Loucy (cell line): Measurements from ENCODE around the gene PPP1R26.
"Not testable (repeated sequence)": the region's sequence is repeated elsewhere in the genome, so short reads cannot be mapped to it uniquely, and the experiment has no call there.

ENCODE experiments used
- H2AFZ ChIP-seq: fragments of 200-600 bp; sonication (generic); 2 replicates; pipeline ENCODE4 v1.6.0; 2016; ENCODE audit warnings: antibody characterized with exemption, mild to moderate bottlenecking, low read length, moderate library complexity
- H3F3A ChIP-seq: fragments of 200-600 bp; 2 replicates; pipeline ENCODE4 v1.6.0; 2016; ENCODE audit warnings: antibody characterized with exemption, low read depth, mild to moderate bottlenecking
- H3K27me3 ChIP-seq: fragments of 200-600 bp; sonication (generic); 2 replicates; pipeline ENCODE4 v1.6.1; 2014; ENCODE audit warnings: low read length, mild to moderate bottlenecking; ENCODE audit not compliant: insufficient read depth, poor library complexity, severe bottlenecking
- H3K36me3 ChIP-seq: fragments of 200-600 bp; sonication (generic); 2 replicates; pipeline ENCODE4 v1.6.1; 2016; ENCODE audit warnings: low read length; ENCODE audit not compliant: insufficient read depth
- H3K4me1 ChIP-seq: fragments of 200-600 bp; sonication (generic); 2 replicates; pipeline ENCODE4 v1.5.1; 2014; ENCODE audit warnings: low read length, mild to moderate bottlenecking; ENCODE audit not compliant: insufficient read depth, poor library complexity, severe bottlenecking
- H3K4me2 ChIP-seq: fragments of 200-600 bp; sonication (generic); 2 replicates; pipeline ENCODE4 v1.6.0; 2014; ENCODE audit warnings: antibody characterized with exemption, low read length, low read depth, mild to moderate bottlenecking; ENCODE audit not compliant: poor library complexity, severe bottlenecking
- H3K4me3 ChIP-seq: fragments of 200-600 bp; sonication (generic); 2 replicates; pipeline ENCODE4 v1.5.1; 2014; ENCODE audit warnings: low read length, mild to moderate bottlenecking, mixed read lengths; ENCODE audit not compliant: poor library complexity, severe bottlenecking
- H3K79me2 ChIP-seq: fragments of 200-600 bp; sonication (generic); 2 replicates; pipeline ENCODE4 v1.6.1; 2014; ENCODE audit warnings: low read length; ENCODE audit not compliant: insufficient read depth
- H3K9ac ChIP-seq: fragments of 200-600 bp; sonication (generic); 2 replicates; pipeline ENCODE4 v1.6.0; 2014; ENCODE audit warnings: mild to moderate bottlenecking, low read depth, low read length, moderate library complexity; ENCODE audit not compliant: poor library complexity, severe bottlenecking
- H3K9me2 ChIP-seq: fragments of 200-600 bp; sonication (generic); replicated peaks from 2 replicates; pipeline ENCODE4 v1.6.1; 2016; ENCODE audit warnings: low read depth, low read length, mixed read lengths
- H3K9me3 ChIP-seq: fragments of 200-600 bp; sonication (generic); 2 replicates; pipeline ENCODE4 v1.6.1; 2014; ENCODE audit warnings: mild to moderate bottlenecking, antibody characterized with exemption, low read length, low read depth; ENCODE audit not compliant: insufficient read depth
- H4K20me1 ChIP-seq: fragments of 200-600 bp; sonication (generic); 2 replicates; pipeline ENCODE4 v1.6.0; 2014; ENCODE audit warnings: antibody characterized with exemption, low read length, mild to moderate bottlenecking; ENCODE audit not compliant: insufficient read depth, poor library complexity, severe bottlenecking
- CTCF ChIP-seq: fragments of 200-600 bp; sonication (generic); conservative IDR thresholded peaks from 2 replicates; pipeline ENCODE4 v1.5.1; 2014; ENCODE audit warnings: mild to moderate bottlenecking, antibody characterized with exemption, low read length
- EZH2phosphoT487 ChIP-seq: fragments of 200-600 bp; IDR thresholded peaks from 2 replicates; pipeline ENCODE4 v1.6.1; 2018; ENCODE audit warnings: antibody characterized with exemption, mild to moderate bottlenecking, moderate library complexity, borderline replicate concordance

Gene PPP1R26

GRCh38 chr9:135450956-135451355 lies 28.6 kb upstream of the PPP1R26 start:
- no peaks in the 10 kb centered on the region for H3F3A ChIP-seq
- no peaks in the 10 kb centered on the region for H3K79me2 ChIP-seq
- H3K4me1 ChIP-seq = no peaks in the 10 kb centered on the region
- TF ChIP-seq EZH2phosphoT487 (no peak), CTCF (no peak)
- no peak overlapping the region for H3K9ac ChIP-seq
- H3K9me3 ChIP-seq = no peaks in the 10 kb centered on the region
- no peaks in the 10 kb centered on the region for H3K36me3 ChIP-seq
- H3K27me3 ChIP-seq = no peaks in the 10 kb centered on the region
- H3K4me3 ChIP-seq = no peak overlapping the region
- no peaks in the 10 kb centered on the region for H4K20me1 ChIP-seq
- H2AFZ ChIP-seq = no peak overlapping the region
- no peak overlapping the region for H3K4me2 ChIP-seq
- no peaks in the 10 kb centered on the region for H3K9me2 ChIP-seq

- H3K4me2 ChIP-seq, H3K36me3 ChIP-seq, H3K9me2 ChIP-seq, H3K4me3 ChIP-seq, H3K79me2 ChIP-seq, H3K9ac ChIP-seq, H4K20me1 ChIP-seq, H2AFZ ChIP-seq, H3K27me3 ChIP-seq, H3F3A ChIP-seq, H3K9me3 ChIP-seq, H3K4me1 ChIP-seq: not testable (repeated sequence)
Observed at GRCh38 chr9:135451909-135452308, 27.7 kb upstream of the PPP1R26 start.

GRCh38 chr9:135454737-135455136 lies 24.8 kb upstream of the PPP1R26 start:
- H3K4me2 ChIP-seq = no peak overlapping the region
- H3F3A ChIP-seq = no peaks in the 10 kb centered on the region
- TF ChIP-seq EZH2phosphoT487 (no peak), CTCF (no peak)
- no peaks in the 10 kb centered on the region for H3K9me2 ChIP-seq
- H4K20me1 ChIP-seq = no peaks in the 10 kb centered on the region
- H3K4me1 ChIP-seq = no peaks in the 10 kb centered on the region
- no peaks in the 10 kb centered on the region for H3K9me3 ChIP-seq
- H3K4me3 ChIP-seq = no peak overlapping the region
- H3K27me3 ChIP-seq = no peaks in the 10 kb centered on the region
- no peak overlapping the region for H3K9ac ChIP-seq
- no peaks in the 10 kb centered on the region for H3K79me2 ChIP-seq
- H2AFZ ChIP-seq = no peak overlapping the region
- no peaks in the 10 kb centered on the region for H3K36me3 ChIP-seq

- H3K36me3 ChIP-seq = no peaks in the 10 kb centered on the region
- TF ChIP-seq EZH2phosphoT487 (no peak), CTCF (no peak)
- H3K9me2 ChIP-seq = no peaks in the 10 kb centered on the region
- no peaks in the 10 kb centered on the region for H3K27me3 ChIP-seq
- H3F3A ChIP-seq = no peaks in the 10 kb centered on the region
- no peak overlapping the region for H3K4me3 ChIP-seq
- no peak overlapping the region for H2AFZ ChIP-seq
- no peaks in the 10 kb centered on the region for H3K79me2 ChIP-seq
- H4K20me1 ChIP-seq = no peaks in the 10 kb centered on the region
- no peak overlapping the region for H3K4me2 ChIP-seq
- H3K9me3 ChIP-seq = no peaks in the 10 kb centered on the region
- no peak overlapping the region for H3K9ac ChIP-seq
- no peaks in the 10 kb centered on the region for H3K4me1 ChIP-seq
Observed at GRCh38 chr9:135455401-135456030, 24.1 kb upstream of the PPP1R26 start.
